GM10847 (cell line): Measurements from ENCODE around the gene HUNK.

Experiments
- POLR2A ChIP-seq: IDR thresholded peaks from 2 replicates; pipeline ENCODE4 v1.6.1; 2011; ENCODE audit not compliant: insufficient read length; ENCODE audit errors: extremely low read depth

Gene HUNK

DNA sequence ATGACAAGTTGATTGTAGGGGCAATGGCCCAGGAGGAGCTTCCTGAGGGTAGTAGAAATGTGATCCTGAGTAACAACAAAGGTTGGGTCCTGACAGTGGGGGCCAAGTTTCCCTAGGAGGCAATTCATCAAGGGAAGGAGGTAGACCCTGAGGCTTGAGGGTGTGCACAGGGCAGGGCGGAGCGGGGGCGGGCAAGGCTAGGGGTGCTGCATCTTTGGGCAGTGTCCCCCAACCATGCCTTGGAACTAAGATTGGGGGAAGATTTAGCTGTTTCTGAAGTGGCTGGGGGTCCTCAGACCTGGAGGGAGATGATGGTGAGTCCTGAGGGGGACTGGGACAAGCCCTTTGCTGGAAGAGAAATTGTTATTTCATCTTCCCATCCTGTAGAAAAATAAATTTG is 50.9 kb downstream of the HUNK start:
- no peak for TF ChIP-seq POLR2A

- no peak for TF ChIP-seq POLR2A
Measured at GRCh38 chr21:31924548-31924947, 51.7 kb downstream of the HUNK start.

DNA sequence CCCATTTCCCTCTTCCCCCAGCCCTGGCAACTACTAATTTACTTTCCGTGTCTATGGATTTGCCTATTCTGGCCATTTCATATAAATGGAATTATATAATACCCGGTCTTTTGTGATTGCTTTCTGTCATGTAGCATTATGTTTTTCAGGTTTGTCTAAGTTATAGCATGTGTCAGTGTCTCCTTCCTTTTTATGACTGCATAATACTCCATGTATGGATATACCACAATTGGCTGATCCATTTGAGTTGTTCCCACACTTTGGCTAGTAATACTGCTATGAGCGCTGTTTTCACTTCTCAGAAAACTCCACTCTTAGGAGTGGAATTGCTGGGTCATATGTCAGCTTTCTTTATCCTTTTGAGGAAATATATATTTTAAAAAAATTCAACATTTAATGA is 53.7 kb downstream of the HUNK start:
- TF ChIP-seq POLR2A: no peak

GRCh38 chr21:31927689-31928353 is 55.0 kb downstream of the HUNK start:
- no peak for TF ChIP-seq POLR2A

GRCh38 chr21:31928656-31929055 is 55.8 kb downstream of the HUNK start:
- TF ChIP-seq POLR2A: no peak

GRCh38 chr21:31929548-31929947 is 56.7 kb downstream of the HUNK start:
- no peak for TF ChIP-seq POLR2A

DNA sequence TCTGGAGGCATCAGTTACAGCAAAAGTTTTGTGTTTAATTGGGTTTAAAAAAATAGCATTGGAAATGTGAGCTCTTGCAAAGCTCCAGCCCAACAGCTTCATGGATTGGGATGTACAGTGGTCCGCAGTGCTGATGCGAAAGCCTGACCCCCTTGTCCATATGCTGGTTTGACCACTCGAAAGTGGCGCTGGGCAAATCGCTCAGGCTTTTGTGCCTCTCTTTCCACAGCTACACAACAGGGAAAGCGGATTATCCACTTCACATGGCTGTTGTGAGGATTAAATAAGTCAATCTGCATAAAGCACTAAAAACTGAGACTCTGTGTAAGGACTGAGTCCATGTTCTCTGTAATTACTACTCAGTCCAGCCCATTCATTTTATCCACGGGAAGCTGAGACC is 57.2 kb downstream of the HUNK start:
- TF ChIP-seq POLR2A: no peak

- no peak for TF ChIP-seq POLR2A
Measured at GRCh38 chr21:31931644-31932469, 59.0 kb downstream of the HUNK start.

- TF ChIP-seq POLR2A: no peak
Measured at GRCh38 chr21:31932470-31932764, 59.6 kb downstream of the HUNK start.

DNA sequence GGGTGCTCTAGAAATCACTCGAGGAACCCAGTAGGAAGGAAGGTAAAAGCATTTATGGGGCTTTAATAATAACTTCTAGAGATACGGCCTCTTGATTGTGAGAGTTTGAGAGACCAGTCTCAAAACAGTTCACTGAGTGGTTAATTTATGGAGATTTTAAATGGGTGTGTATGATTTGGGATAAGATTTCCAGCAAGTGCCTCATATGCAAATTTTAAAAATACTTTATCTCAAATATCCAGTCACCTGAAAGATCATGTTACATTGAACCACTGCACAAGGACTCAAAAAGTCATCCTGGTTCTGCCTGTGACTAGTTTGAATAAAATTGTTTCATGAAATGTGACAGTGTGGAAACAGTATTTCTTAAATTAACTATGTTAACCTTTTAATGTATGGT is 64.5 kb downstream of the HUNK start:
- TF ChIP-seq POLR2A: no peak

- TF ChIP-seq POLR2A: no peak
Measured at GRCh38 chr21:31938330-31939301, 65.8 kb downstream of the HUNK start.

- TF ChIP-seq POLR2A: no peak
Measured at GRCh38 chr21:31941694-31942093, 68.9 kb downstream of the HUNK start.

GRCh38 chr21:31943561-31943960 is 70.7 kb downstream of the HUNK start:
- TF ChIP-seq POLR2A: no peak

- no peak for TF ChIP-seq POLR2A
Measured at GRCh38 chr21:31945141-31945540, 72.3 kb downstream of the HUNK start.

DNA sequence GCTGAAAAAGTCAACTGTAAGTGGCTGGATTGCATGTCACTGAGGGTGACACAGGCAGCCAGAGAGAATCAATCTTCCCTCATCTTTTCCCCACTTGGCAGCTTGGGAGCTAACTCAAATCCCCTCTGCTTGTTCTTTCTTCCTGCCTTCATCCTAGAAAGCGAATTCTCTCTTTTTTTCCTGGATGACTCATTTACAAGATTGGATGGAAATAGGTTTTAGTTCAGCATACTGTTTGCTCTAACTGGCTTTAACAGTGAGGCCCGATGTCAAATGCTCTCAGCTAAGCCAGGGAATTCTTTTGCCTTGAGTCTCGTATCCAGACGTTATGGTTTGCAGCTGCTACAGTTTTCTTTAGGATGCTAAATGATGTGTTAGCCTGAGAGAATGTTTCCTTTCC is 72.7 kb downstream of the HUNK start:
- no peak for TF ChIP-seq POLR2A

DNA sequence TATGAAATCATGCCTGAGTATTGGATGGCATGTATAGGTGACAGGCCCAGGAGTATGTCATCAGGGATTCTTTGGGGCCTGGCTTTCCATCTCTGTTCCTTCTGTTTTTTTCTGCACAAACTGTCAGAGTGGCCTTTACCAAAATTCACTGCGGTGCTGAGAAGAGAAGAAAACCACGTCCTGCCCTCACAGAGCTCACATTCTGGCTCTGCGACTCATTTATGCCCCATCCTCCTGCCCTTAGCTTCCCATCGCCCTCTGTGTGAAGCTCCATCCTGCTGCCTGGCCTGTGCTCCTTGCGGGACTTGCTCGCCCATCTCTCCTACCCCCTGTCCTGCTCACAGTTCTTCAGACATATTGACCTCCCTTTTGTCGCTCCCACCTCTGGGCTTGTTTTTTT is 73.4 kb downstream of the HUNK start:
- TF ChIP-seq POLR2A: no peak

GRCh38 chr21:31948676-31949075 is 75.9 kb downstream of the HUNK start:
- TF ChIP-seq POLR2A: no peak
